ENCODE measurements around the gene CRYBG1. TPM values are rescaled to one million over a fixed set of nuclear protein-coding genes. Genes with fewer than 3 reads are reported as not detected.

Gene CRYBG1
- total and polyA plus RNA-seq, 2 donors (not counting 3 experiments of a cell fraction or from before 2014, with no cell fraction given), result 4.1 to 30.1 TPM

DNA sequence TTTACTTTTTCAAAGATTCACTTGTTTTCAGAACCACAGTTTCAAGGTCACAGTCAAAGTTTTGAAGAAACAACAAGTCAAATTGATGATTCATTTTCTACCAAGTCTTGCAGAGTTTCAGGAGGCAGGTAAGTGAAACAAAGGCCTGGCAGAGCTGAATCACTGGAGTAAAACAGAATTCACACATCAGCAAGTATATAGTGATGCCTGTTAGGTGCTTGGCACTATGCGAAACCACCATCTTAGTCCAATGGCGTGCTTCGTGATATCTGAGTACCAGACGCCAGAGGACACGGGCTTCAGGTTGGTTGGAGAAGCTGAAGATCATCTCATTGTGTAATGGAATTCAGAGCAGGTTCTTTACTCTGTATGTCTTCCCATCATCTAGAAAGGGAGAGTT, 192.9 kb downstream of the CRYBG1 start:
- intact Hi-C loops (cut with micrococcal nuclease), result no loop called here
- TF ChIP-seq JUN (IDR thresholded peaks at IDR 0.05; ENCODE audit: borderline replicate concordance, insufficient read depth, insufficient read length, low read depth) (no peak), POLR2A (IDR thresholded peaks at IDR 0.05; ENCODE audit: low read depth, low read length) (no peak), MYC (IDR thresholded peaks at IDR 0.05; ENCODE audit: low read depth, low read length) (no peak), EZH2 (IDR thresholded peaks at IDR 0.05; ENCODE audit: borderline replicate concordance, low read depth, low read length, severe bottlenecking) (no peak), POLR2AphosphoS5 (IDR thresholded peaks at IDR 0.05; ENCODE audit: insufficient read depth, low read depth, low read length) (no peak)
- TF ChIP-seq, protein P1, sequence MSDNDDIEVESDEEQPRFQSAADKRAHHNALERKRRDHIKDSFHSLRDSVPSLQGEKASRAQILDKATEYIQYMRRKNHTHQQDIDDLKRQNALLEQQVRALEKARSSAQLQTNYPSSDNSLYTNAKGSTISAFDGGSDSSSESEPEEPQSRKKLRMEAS (IDR thresholded peaks at IDR 0.05; ENCODE audit: insufficient read depth, insufficient read length), result no peak
- POLR2A ChIA-PET, result no interaction called here

DNA sequence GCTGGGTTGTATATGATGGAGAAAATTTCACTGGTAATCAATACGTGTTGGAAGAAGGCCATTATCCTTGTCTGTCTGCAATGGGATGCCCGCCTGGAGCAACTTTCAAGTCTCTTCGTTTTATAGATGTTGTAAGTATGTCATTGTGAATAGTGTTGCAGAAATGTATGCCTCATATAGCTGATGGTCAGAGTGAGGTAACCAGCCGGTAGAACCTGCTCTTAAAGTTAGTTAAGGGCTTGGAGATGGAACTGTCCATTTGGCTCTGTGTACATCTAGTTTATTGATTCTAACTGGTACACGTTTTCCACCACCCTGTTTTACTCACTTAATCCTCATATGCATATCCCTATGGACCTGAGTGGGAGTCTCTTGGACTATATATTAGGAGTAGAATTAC, 195.2 kb downstream of the CRYBG1 start:
- dilution Hi-C loops (cut with MboI; ENCODE audit: extremely low pct_ligation_motif_present, low sequenced_read_pairs) (loop anchor here (25.0 kb wide), 1 partner anchor 118 kb away; no protein-coding TSS in a partner anchor), intact Hi-C loops (cut with micrococcal nuclease) (loop anchor here (1.0 to 2.0 kb wide), 2 partner anchors 43 to 109 kb away; no protein-coding TSS in a partner anchor)
- no TSS peak for BruUV-seq (replicated peaks)
- ChIA-PET CTCF (interaction anchor here (0.8 to 23.4 kb wide), 6 partner anchors 9 to 221 kb away, joined by 3 to 397 read pairs (median 6); no protein-coding TSS in a partner anchor), POLR2A (no interaction called here)
- no peak overlapping the region for H3K4me2 ChIP-seq (ENCODE audit: insufficient read depth, low read length)
- no peak overlapping the region for H3K4me3 ChIP-seq (replicated peaks in 1 of 3; ENCODE audit: insufficient read depth in 1 of 3, low read depth in 1 of 3, low read length in 3 of 3)
- H4K20me1 ChIP-seq (replicated peaks; ENCODE audit: control insufficient read depth, extremely low read depth, insufficient read depth, low read length), result no peaks in the 10 kb centered on the region
- H3K9ac ChIP-seq (replicated peaks; ENCODE audit: extremely low read depth, insufficient read depth, low read length), result no peak overlapping the region
- FAIRE-seq (no peak), DNase-seq (ENCODE audit: low read depth, low spot score) (no peak)
- TF ChIP-seq FOS (IDR thresholded peaks at IDR 0.05; ENCODE audit: borderline replicate concordance, insufficient read depth, low read length) (no peak), MYC (IDR thresholded peaks at IDR 0.05; ENCODE audit: low read depth, low read length) (no peak), EZH2 (IDR thresholded peaks at IDR 0.05; ENCODE audit: borderline replicate concordance, low read depth, low read length, severe bottlenecking) (no peak), GATA2 (IDR thresholded peaks at IDR 0.05; ENCODE audit: insufficient read depth, insufficient read length, low read depth, low read length) (no peak), JUN (IDR thresholded peaks at IDR 0.05; ENCODE audit: borderline replicate concordance, insufficient read depth, insufficient read length, low read depth) (no peak), POLR2A (IDR thresholded peaks at IDR 0.05; ENCODE audit: low read depth, low read length) (no peak), CTCF (IDR thresholded peaks at IDR 0.05; ENCODE audit: extremely low read depth in 1 of 2, insufficient read depth in 1 of 2, low read depth in 1 of 2, low read length in 2 of 2) (no peak), POLR2AphosphoS5 (IDR thresholded peaks at IDR 0.05; ENCODE audit: insufficient read depth, low read depth, low read length) (no peak)
- TF ChIP-seq, protein P1 (IDR thresholded peaks at IDR 0.05; ENCODE audit: insufficient read depth, insufficient read length), result no peak
- H3K9me1 ChIP-seq (replicated peaks; ENCODE audit: control insufficient read depth, extremely low read depth, insufficient read depth, low read length), result no peaks in the 10 kb centered on the region
- no peak overlapping the region for H2AFZ ChIP-seq (ENCODE audit: low read depth, low read length)
- H3K27me3 ChIP-seq (ENCODE audit: control insufficient read depth in 2 of 2, insufficient read depth in 2 of 2, low read length in 2 of 2), result no peaks in the 10 kb centered on the region
- H3K79me2 ChIP-seq (ENCODE audit: control insufficient read depth, insufficient read depth, low read length), result no peaks in the 10 kb centered on the region
- H3K9me3 ChIP-seq (replicated peaks; ENCODE audit: control insufficient read depth, insufficient read depth, low read length), result no peaks in the 10 kb centered on the region
- H3K36me3 ChIP-seq (ENCODE audit: control insufficient read depth in 2 of 2, extremely low read depth in 1 of 2, insufficient read depth in 2 of 2, low read length in 2 of 2), result peaks cover 0 to 2% of the 10 kb centered on the region in 2 experiments
- no peak overlapping the region for H3K27ac ChIP-seq (ENCODE audit: insufficient read depth, low read depth, low read length)
- no peaks in the 10 kb centered on the region for H3K4me1 ChIP-seq (ENCODE audit: control insufficient read depth, extremely low read depth, insufficient read depth, low read length)

More for the DNA sequence above, 192.9 kb downstream of the CRYBG1 start:
- Histone ChIP-seq H3K4me3 (replicated peaks in 1 of 3; ENCODE audit: insufficient read depth in 1 of 3, low read depth in 1 of 3, low read length in 3 of 3) (no peak overlapping the region), H3K27me3 (ENCODE audit: control insufficient read depth in 2 of 2, insufficient read depth in 2 of 2, low read length in 2 of 2) (no peaks in the 10 kb centered on the region), H3K27ac (ENCODE audit: insufficient read depth, low read depth, low read length) (no peak overlapping the region), H3K4me2 (ENCODE audit: insufficient read depth, low read length) (no peak overlapping the region), H4K20me1 (replicated peaks; ENCODE audit: control insufficient read depth, extremely low read depth, insufficient read depth, low read length) (no peaks in the 10 kb centered on the region), H3K79me2 (ENCODE audit: control insufficient read depth, insufficient read depth, low read length) (no peaks in the 10 kb centered on the region), H3K9me1 (replicated peaks; ENCODE audit: control insufficient read depth, extremely low read depth, insufficient read depth, low read length) (no peaks in the 10 kb centered on the region), H3K9me3 (replicated peaks; ENCODE audit: control insufficient read depth, insufficient read depth, low read length) (no peaks in the 10 kb centered on the region), H2AFZ (ENCODE audit: low read depth, low read length) (no peak overlapping the region), H3K4me1 (ENCODE audit: control insufficient read depth, extremely low read depth, insufficient read depth, low read length) (peaks cover 1% of the 10 kb centered on the region), H3K9ac (replicated peaks; ENCODE audit: extremely low read depth, insufficient read depth, low read length) (no peak overlapping the region), H3K36me3 (ENCODE audit: control insufficient read depth in 2 of 2, extremely low read depth in 1 of 2, insufficient read depth in 2 of 2, low read length in 2 of 2) (peaks cover 0 to 2% of the 10 kb centered on the region in 2 experiments)
- dilution Hi-C loops (cut with MboI; ENCODE audit: extremely low pct_ligation_motif_present, low sequenced_read_pairs), result loop anchor here (25.0 kb wide), 1 partner anchor 116 kb away; no protein-coding TSS in a partner anchor
- CTCF ChIA-PET, result interaction anchor here (1.4 to 23.4 kb wide), 4 partner anchors 13 to 106 kb away, joined by 4 to 397 read pairs (median 17); no protein-coding TSS in a partner anchor
- BruUV-seq (replicated peaks), result no TSS peak
- DNase-seq (ENCODE audit: low read depth, low spot score) (no peak), FAIRE-seq (no peak)
